Endothelial cell of umbilical vein (primary cell): ENCODE data around the gene ICAM1.

Experiments
- EZH2 ChIP-seq: IDR thresholded peaks from 2 replicates; pipeline ENCODE4 v1.6.1; 2012; ENCODE audit warnings: borderline replicate concordance, low read depth, mild to moderate bottlenecking, moderate library complexity, low read length, inconsistent platforms; ENCODE audit not compliant: severe bottlenecking
- GATA2 ChIP-seq: IDR thresholded peaks from 2 replicates; pipeline ENCODE4 v1.7.0; 2011; ENCODE audit warnings: low read depth, mild to moderate bottlenecking, moderate library complexity, mixed read lengths, low read length; ENCODE audit not compliant: insufficient read length, insufficient read depth
- POLR2A ChIP-seq: IDR thresholded peaks from 2 replicates; pipeline ENCODE4 v1.6.1; 2012; ENCODE audit warnings: low read depth, mild to moderate bottlenecking, control low read depth, low read length
- POLR2AphosphoS5 ChIP-seq: IDR thresholded peaks from 2 replicates; pipeline ENCODE4 v1.6.1; 2012; ENCODE audit warnings: low read depth, mild to moderate bottlenecking, control low read depth, low read length, moderate library complexity; ENCODE audit not compliant: insufficient read depth
- TF ChIP-seq, protein P1 (sequence below), 2 donors: IDR thresholded peaks; 1 replicate in 1 of 2; 2 replicates in 1 of 2; pipeline ENCODE4 v1.5.1; 2011; ENCODE audit warnings: low read length in 2 of 2, mild to moderate bottlenecking in 2 of 2, moderate library complexity in 2 of 2, control low read depth in 1 of 2, inconsistent platforms in 1 of 2, low read depth in 1 of 2; ENCODE audit not compliant: insufficient read depth in 1 of 2; ENCODE audit errors: extremely low read depth in 1 of 2

DNA sequence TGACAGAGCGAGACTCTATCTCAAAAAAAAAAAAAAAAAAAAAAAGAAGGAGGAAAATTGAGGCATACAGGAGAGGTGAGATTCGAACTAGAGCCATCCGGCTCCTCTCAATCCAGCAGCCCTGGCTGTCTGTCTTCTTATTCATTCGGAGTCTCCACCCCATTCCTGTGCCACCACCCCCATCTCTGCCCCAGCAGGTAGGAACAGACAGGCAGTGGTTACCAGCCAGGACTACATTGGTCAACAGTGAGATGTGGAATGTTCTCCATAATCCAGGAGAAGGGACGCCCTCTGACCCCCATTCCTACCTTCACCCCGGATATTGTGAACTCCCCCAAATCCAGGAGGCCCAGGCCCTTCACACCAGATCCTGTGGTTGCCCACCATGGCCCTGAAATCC, 33.2 kb upstream of the ICAM1 start:
- TF ChIP-seq POLR2A (no peak), GATA2 (no peak), EZH2 (no peak), POLR2AphosphoS5 (no peak)
- TF ChIP-seq, protein P1, sequence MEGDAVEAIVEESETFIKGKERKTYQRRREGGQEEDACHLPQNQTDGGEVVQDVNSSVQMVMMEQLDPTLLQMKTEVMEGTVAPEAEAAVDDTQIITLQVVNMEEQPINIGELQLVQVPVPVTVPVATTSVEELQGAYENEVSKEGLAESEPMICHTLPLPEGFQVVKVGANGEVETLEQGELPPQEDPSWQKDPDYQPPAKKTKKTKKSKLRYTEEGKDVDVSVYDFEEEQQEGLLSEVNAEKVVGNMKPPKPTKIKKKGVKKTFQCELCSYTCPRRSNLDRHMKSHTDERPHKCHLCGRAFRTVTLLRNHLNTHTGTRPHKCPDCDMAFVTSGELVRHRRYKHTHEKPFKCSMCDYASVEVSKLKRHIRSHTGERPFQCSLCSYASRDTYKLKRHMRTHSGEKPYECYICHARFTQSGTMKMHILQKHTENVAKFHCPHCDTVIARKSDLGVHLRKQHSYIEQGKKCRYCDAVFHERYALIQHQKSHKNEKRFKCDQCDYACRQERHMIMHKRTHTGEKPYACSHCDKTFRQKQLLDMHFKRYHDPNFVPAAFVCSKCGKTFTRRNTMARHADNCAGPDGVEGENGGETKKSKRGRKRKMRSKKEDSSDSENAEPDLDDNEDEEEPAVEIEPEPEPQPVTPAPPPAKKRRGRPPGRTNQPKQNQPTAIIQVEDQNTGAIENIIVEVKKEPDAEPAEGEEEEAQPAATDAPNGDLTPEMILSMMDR (IDR thresholded peaks at IDR 0.05; ENCODE audit: extremely low read depth in 1 of 2, insufficient read depth in 1 of 2, low read depth in 1 of 2, low read length in 2 of 2), result no peak
